Keratinocyte (primary cell): ENCODE measurements around the gene FLVCR2. TPM values are rescaled to one million over a fixed set of nuclear protein-coding genes. Genes with fewer than 3 reads are reported as not detected.

ENCODE experiments used
- DNase-seq: peaks from one replicate; pipeline ENCODE4 v3.0.0-alpha.2; 2011; ENCODE audit warnings: low read depth, missing footprints, low spot score
- FAIRE-seq: peaks from 2 replicates; lab custom pipeline; 2011; peaks lifted over from hg19 to GRCh38; lab: Jason Lieb, UNC
- H2AFZ ChIP-seq: 2 replicates; pipeline ENCODE4 v1.6.0; 2012; ENCODE audit warnings: low read length, control low read depth, inconsistent platforms; ENCODE audit not compliant: control insufficient read depth
- H3K27ac ChIP-seq: 2 replicates; pipeline ENCODE4 v1.5.1; 2011; ENCODE audit warnings: low read length; ENCODE audit not compliant: control insufficient read depth, insufficient read depth
- H3K27me3 ChIP-seq: 3 replicates; pipeline ENCODE4 v1.6.0; 2011; ENCODE audit warnings: low read length; ENCODE audit not compliant: control insufficient read depth, insufficient read depth; ENCODE audit errors: extremely low read depth
- H3K36me3 ChIP-seq, 2 experiments: 2 replicates in 1 of 2; 3 replicates in 1 of 2; pipeline ENCODE4 v1.5.1; 2011; ENCODE audit warnings: low read length in 2 of 2, mild to moderate bottlenecking in 1 of 2; ENCODE audit not compliant: control insufficient read depth in 2 of 2, insufficient read depth in 2 of 2; ENCODE audit errors: extremely low read depth in 1 of 2
- H3K4me1 ChIP-seq: 3 replicates; pipeline ENCODE4 v1.5.1; 2011; ENCODE audit warnings: low read length; ENCODE audit not compliant: control insufficient read depth, insufficient read depth; ENCODE audit errors: extremely low read depth
- H3K4me2 ChIP-seq: 3 replicates; pipeline ENCODE4 v1.6.0; 2011; ENCODE audit warnings: low read depth, low read length; ENCODE audit not compliant: control insufficient read depth, insufficient read depth; ENCODE audit errors: extremely low read depth
- H3K4me3 ChIP-seq, 3 experiments: fragments of 200-600 bp in 1 of 3; sonication (generic) in 1 of 3; 2 replicates in 2 of 3; 3 replicates in 1 of 3; pipeline ENCODE4 v1.5.1; 2011 to 2016; ENCODE audit warnings: low read length in 3 of 3, mild to moderate bottlenecking in 3 of 3, control low read depth in 2 of 3, inconsistent platforms in 1 of 3, low read depth in 1 of 3, mixed read lengths in 1 of 3, mixed run types in 1 of 3, moderate library complexity in 1 of 3; ENCODE audit not compliant: control insufficient read depth in 2 of 3, insufficient read depth in 2 of 3; ENCODE audit errors: extremely low read depth in 1 of 3
- H3K79me2 ChIP-seq: 2 replicates; pipeline ENCODE4 v1.6.0; 2012; ENCODE audit warnings: low read length; ENCODE audit not compliant: control insufficient read depth, insufficient read depth
- H3K9ac ChIP-seq: 3 replicates; pipeline ENCODE4 v1.6.0; 2011; ENCODE audit warnings: low read length; ENCODE audit not compliant: control insufficient read depth, insufficient read depth; ENCODE audit errors: extremely low read depth
- H3K9me1 ChIP-seq: 3 replicates; pipeline ENCODE4 v1.6.0; 2011; ENCODE audit warnings: low read length; ENCODE audit not compliant: control insufficient read depth, insufficient read depth; ENCODE audit errors: extremely low read depth
- H3K9me3 ChIP-seq: 2 replicates; pipeline ENCODE4 v1.5.1; 2012; ENCODE audit warnings: low read depth, low read length; ENCODE audit not compliant: control insufficient read depth
- H4K20me1 ChIP-seq: 3 replicates; pipeline ENCODE4 v1.6.0; 2011; ENCODE audit warnings: low read length; ENCODE audit not compliant: control insufficient read depth, insufficient read depth; ENCODE audit errors: extremely low read depth
- EZH2 ChIP-seq: IDR thresholded peaks from one replicate; pipeline ENCODE4 v1.6.1; 2012; ENCODE audit warnings: inconsistent platforms, mild to moderate bottlenecking, low read length, moderate library complexity
- dilution Hi-C: fragments of 300-500 bp; cut with MboI; formaldehyde crosslinking; loops from one replicate; pipeline ENCODE4 v1.7.0; 2020; ENCODE audit warnings: low sequenced_read_pairs; ENCODE audit not compliant: extremely low pct_ligation_motif_present
- polyA plus RNA-seq, 5 experiments: library from polyadenylated mRNA; depleted of rRNA in 3 of 5; stranded (reverse) in 3 of 5; stranded (forward) in 1 of 5; unstranded in 1 of 5; fragments of >200 nt; gene quantifications; 1 replicate in 1 of 5; 2 replicates in 3 of 5; 3 replicates in 1 of 5; pipeline versions ENCODE4 v1.2.1 to v1.2.3, GENCODE V29; 2011 to 2012; ENCODE audit warnings: missing spikeins in 2 of 5, low read depth in 1 of 5, low replicate concordance in 1 of 5
- TF ChIP-seq, protein P1 (sequence below), 3 experiments: IDR thresholded peaks in 1 of 3; conservative IDR thresholded peaks in 1 of 3; optimal IDR thresholded peaks in 1 of 3; 2 replicates in 2 of 3; 3 replicates in 1 of 3; pipeline versions ENCODE3 to v1.5.1; 2011; ENCODE audit warnings: low read length in 3 of 3, mild to moderate bottlenecking in 3 of 3, moderate library complexity in 2 of 3, control low read depth in 1 of 3, inconsistent platforms in 1 of 3; ENCODE audit not compliant: insufficient read depth in 2 of 3; ENCODE audit errors: extremely low read depth in 1 of 3

The FLVCR2 gene
- polyA plus RNA-seq, 1 donor (not counting 4 experiments of a cell fraction or from before 2014, with no cell fraction given): 0.45 TPM

DNA sequence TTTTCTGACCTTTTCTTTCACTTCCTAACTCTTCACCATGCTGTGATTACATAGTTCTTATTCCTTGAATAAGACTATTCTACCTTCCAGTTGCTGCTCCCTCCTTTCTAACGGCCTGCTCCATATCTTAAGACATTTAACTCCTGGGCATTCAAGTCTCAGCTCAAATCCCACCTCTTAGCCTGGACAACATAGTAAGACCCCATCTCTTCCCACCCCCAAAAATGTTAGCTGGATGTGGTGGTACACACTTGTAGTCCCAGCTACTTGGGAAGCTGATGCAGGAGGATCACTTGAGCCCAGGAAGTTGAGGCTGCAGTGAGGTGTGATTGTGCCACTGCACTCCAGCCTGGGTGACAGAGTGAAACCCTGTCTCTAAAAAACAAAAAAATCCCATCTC is 71.4 kb downstream of the FLVCR2 start:
- Histone ChIP-seq H3K9ac (no peak overlapping the region), H2AFZ (no peak overlapping the region), H3K9me3 (no peaks in the 10 kb centered on the region), H3K27ac (no peak overlapping the region), H3K4me1 (no peaks in the 10 kb centered on the region), H3K4me2 (no peak overlapping the region), H3K9me1 (no peaks in the 10 kb centered on the region), H3K4me3 (no peak overlapping the region), H3K27me3 (no peaks in the 10 kb centered on the region), H3K79me2 (no peaks in the 10 kb centered on the region), H3K36me3 (peaks cover 32 to 42% of the 10 kb centered on the region in 2 experiments), H4K20me1 (no peaks in the 10 kb centered on the region)
- FAIRE-seq: no peak
- dilution Hi-C loops: no loop called here
- no peak for DNase-seq
- TF ChIP-seq, protein P1, sequence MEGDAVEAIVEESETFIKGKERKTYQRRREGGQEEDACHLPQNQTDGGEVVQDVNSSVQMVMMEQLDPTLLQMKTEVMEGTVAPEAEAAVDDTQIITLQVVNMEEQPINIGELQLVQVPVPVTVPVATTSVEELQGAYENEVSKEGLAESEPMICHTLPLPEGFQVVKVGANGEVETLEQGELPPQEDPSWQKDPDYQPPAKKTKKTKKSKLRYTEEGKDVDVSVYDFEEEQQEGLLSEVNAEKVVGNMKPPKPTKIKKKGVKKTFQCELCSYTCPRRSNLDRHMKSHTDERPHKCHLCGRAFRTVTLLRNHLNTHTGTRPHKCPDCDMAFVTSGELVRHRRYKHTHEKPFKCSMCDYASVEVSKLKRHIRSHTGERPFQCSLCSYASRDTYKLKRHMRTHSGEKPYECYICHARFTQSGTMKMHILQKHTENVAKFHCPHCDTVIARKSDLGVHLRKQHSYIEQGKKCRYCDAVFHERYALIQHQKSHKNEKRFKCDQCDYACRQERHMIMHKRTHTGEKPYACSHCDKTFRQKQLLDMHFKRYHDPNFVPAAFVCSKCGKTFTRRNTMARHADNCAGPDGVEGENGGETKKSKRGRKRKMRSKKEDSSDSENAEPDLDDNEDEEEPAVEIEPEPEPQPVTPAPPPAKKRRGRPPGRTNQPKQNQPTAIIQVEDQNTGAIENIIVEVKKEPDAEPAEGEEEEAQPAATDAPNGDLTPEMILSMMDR (optimal IDR thresholded peaks at IDR 0.05 in 1 of 3, IDR thresholded peaks at IDR 0.05 in 1 of 3, conservative IDR thresholded peaks at IDR 0.05 in 1 of 3; ENCODE audit: extremely low read depth in 1 of 3, insufficient read depth in 2 of 3, low read length in 3 of 3): no peak
- TF ChIP-seq EZH2: no peak

DNA sequence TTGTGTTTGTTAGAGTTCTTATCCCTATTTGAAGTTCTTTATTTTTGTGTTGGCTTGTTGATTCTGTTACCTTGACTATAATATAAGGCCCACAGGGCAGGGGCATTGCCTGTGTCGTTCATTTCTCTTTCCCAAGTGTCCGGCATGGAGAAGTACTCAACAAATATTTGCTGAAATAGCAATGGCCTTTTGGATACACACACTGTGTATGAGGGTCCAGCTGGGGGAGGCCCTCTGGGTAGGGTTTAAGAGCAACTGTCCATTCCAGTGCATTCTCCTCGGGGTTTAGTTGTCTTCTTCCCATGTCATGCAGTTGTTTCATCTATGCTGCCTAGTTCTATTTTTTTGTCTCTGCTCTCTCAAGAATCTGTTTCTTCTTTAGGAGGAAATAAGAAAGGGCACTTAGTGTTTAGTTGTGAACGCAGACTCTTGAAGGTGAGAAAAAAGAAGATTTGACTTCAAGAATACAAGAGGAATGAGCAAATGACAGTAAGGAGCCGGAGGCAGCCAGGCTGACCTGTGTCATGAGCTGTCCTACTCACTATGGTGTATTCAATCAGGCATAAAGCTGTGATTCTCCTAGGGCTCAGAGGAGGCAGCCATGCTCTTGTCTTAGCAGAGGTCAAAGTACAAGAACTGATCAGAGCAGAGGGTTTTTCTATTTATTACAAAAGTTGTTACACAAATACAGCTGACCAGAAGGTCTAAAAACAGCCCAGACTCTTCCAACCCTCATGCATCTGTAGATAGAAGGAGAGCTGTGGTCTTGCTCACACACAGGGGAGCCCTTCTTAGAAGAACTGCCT is 72.0 kb downstream of the FLVCR2 start:
- H3K9me3 ChIP-seq: no peaks in the 10 kb centered on the region
- no peak overlapping the region for H3K9ac ChIP-seq
- H3K4me3 ChIP-seq: no peak overlapping the region
- H3K9me1 ChIP-seq: no peaks in the 10 kb centered on the region
- H4K20me1 ChIP-seq: no peaks in the 10 kb centered on the region
- no peaks in the 10 kb centered on the region for H3K4me1 ChIP-seq
- H2AFZ ChIP-seq: no peak overlapping the region
- no peak for TF ChIP-seq EZH2
- TF ChIP-seq, protein P1 (optimal IDR thresholded peaks at IDR 0.05 in 1 of 3, IDR thresholded peaks at IDR 0.05 in 1 of 3, conservative IDR thresholded peaks at IDR 0.05 in 1 of 3; ENCODE audit: extremely low read depth in 1 of 3, insufficient read depth in 2 of 3, low read length in 3 of 3): no peak
- H3K27me3 ChIP-seq: no peaks in the 10 kb centered on the region
- no peaks in the 10 kb centered on the region for H3K79me2 ChIP-seq
- peaks cover 36 to 43% of the 10 kb centered on the region in 2 experiments for H3K36me3 ChIP-seq
- DNase-seq (no peak), FAIRE-seq (no peak)
- dilution Hi-C loops: no loop called here
- no peak overlapping the region for H3K27ac ChIP-seq
- no peak overlapping the region for H3K4me2 ChIP-seq
